Germinal center (tissue), 1 donor: ENCODE data around the gene SPON1.
"Not testable (repeated sequence)": the region's sequence is repeated elsewhere in the genome, so short reads cannot be mapped to it uniquely, and the experiment has no call there.

Experiments
- DNase-seq: peaks from one replicate; pipeline ENCODE4 v3.0.0; 2012; ENCODE audit warnings: mixed read lengths, low spot score

The SPON1 gene

DNA sequence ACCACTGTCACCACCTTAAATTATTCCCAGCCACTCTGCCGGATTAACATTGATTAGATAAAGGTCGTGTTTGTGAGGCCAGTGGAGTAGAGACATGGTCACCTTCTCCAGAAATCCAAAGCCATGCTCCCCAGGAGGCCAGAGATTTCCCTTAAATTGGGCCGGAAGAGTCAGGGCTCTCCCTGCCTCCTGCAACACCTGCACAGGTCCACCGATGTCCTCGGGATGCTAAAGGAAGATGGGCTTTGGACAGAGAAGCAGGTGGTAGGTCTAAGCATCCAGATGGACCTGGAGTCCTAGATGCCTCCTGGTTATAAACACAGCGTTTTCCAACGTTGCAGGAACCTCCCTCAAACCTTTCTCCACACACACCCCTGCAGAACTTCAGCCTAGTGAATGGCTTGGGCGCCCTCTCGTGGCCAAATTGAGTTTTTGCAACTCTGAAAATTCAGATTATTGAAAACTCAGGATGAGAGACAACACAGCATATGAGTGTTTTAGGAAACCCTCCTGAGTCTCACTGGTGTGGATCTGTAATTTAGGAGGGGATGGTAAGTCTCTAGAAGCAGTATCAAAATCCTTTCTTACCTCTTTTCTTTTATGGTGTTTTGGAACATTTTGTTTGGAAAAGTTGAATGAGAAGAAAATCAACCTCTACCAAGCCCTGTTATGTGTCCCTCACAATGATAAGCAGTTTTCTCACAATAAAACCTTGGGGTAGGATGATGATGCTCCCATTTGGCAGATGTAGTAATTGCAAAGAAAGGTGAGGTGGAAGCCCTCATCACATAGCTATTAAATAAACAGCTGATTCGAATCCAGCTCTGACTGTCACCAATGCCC is 286.8 kb downstream of the SPON1 start:
- DNase-seq: peak; percentile 51

DNA sequence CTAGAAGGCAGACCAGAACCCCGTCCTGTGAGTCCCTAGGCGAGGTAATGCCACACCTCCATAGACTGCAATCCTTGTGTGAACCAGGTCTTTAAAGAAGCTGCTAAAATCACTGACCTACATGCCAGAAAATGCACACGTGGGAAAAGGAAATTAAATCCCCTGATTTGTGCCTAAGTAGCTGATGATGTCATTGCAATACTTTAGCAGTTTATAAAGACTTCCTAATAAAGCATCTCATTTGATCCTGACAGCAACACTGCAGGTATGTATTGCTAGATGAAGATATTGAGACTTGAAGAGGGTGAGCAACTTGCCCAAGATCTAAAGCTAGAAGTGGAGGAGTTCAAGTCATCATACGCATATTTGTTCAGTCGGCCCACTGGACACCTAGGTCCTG is 289.2 kb downstream of the SPON1 start:
- no peak for DNase-seq

DNA sequence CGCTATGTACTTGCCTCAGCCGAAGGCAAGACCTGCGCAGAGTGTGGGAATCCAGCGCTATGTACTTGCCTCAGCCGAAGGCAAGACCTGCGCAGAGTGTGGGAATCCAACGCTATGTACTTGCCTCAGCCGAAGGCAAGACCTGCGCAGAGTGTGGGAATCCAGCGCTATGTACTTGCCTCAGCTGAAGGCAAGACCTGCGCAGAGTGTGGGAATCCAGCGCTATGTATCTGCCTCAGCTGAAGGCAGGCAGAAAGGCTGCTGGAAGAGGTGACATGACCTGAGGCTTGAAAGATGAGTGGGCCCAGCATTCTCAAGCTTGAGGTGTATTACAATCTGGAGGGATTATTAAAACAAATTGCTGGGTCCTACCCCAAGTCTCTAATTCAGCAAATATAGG is 290.0 kb downstream of the SPON1 start:
- not testable (repeated sequence) for DNase-seq

DNA sequence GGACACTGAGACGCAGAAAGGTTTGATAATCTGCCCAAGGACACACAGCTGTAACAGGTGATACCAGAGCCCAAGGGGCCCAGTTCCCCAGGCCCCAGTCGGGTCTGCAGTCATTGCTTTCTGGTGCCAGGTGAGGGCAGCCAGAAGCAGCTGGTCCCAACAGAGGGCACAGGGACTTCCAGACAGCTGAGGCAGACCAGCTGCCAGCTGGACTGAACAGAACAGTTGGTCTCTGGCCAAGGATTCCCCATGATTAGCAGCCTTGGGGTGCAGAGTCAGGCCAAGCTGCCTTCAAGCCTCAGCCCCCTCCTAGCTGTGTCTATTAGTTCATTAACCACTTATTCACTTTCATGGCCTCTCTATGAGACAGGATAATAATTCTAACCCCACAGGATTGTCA is 290.9 kb downstream of the SPON1 start:
- DNase-seq: no peak

DNA sequence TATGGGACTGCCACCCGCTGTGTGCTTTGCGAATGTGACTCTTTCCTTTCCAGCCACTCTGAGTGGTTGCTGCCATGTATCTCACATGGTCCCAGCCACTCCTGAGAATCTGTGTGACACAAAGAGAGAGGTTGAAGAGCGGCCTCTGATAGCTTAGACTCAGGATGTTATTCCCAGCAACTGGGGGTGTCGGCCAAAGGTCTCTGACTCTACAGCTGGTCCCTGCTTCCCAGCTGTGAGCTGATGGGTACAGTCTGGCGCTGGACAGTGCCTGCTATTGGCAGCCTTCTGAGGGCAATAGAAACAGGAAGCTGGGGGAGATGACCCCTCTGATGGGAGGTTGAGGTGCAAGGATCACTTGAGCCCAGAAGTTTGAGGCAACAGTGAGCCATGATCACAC is 291.3 kb downstream of the SPON1 start:
- DNase-seq: no peak

DNA sequence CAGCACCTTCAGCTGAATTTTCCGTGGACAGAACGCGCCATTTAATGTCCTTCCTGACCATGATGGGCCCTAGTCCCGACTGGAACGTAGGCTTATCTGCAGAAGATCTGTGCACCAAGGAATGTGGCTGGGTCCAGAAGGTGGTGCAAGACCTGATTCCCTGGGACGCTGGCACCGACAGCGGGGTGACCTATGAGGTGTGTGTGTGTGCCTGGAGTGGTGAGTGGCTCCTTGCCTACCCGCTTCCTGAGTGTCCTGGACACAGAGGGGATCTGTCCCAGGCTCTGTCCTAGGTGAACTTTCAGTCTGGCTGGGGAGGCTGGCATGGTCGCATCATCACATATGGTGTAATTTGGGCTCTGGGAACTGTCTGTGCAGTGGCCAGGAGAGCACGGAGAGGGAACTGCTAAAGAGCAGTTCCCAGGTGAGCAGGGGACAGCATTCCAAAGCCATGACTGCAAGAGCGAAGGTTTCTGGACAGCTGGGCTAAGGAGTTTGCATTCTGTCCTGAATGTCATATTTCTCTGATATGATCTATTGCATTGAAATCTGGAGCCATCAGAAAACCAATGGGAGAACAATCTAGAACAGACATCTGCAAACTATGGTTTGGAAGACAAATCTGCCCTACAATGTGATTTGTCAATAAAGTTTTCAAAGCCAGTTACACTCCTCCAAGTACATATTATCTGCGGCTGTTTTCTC is 292.2 kb downstream of the SPON1 start:
- no peak for DNase-seq

DNA sequence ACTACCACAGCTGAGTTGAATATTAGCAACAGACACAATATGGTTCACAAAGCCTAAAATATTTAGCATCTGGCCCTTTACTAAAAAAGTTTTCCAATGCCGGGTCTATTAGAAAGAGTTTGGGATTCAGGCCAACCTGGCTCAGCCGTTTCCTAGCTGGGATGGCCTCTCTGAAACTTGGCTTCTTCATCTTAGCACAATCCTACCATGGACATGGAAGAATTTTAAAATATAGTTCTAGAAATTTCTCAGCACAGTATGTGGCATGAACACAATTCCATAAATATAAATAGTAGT is 292.7 kb downstream of the SPON1 start:
- DNase-seq: no peak

DNA sequence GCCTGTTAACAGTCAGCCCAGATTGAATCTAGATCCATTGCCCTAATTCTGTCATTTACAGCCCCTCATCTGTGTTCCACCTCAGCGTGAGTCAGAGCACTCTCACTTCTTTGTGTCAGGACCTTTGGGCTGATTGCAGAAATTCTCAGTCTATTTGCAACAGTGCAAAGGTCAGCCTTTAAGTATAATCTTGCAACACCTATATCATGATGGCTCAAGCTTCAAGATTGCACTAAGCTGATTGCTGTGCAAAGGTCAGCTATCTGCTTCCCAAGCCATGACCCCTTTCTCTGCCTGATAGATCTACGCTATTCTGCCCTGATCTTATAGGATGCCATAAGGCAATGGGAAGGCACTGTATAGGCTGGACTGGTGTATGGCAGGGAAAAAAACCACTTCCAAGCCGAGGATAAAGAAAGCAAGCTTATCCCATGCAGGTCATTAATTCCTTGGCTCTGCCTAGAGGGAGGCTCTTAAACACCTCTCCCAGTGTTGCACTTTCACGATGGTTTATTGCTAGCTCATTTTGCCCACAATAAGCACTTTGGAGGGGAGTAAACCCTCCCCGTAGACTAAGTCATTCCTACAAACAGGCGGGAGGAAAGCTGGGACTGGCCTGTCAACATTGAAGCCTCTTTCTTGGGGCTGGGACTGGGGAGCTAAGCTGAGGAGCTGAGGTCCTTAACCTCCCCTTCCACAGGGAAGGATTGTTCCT is 295.9 kb downstream of the SPON1 start:
- no peak for DNase-seq

GRCh38 chr11:14259186-14259784 is 296.8 kb downstream of the SPON1 start:
- DNase-seq: no peak

DNA sequence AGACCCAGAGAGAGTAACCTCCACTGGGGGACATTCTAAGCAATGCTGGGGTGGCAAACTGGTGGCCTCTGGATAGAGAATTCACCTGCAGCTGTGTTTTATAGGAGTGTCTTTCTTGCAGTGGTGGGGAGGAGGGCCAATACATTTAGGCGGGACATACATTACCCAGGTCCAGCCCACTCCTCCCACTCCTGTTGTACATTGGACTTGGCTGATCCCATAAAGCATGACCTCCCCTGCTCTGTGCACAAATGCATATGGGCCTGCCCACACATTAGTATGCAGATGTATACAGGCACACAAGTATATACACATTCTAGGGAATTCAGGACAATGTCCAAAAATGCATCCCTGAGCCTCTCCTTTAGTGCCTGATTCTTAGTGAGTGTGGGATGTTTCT is 297.4 kb downstream of the SPON1 start:
- no peak for DNase-seq

DNA sequence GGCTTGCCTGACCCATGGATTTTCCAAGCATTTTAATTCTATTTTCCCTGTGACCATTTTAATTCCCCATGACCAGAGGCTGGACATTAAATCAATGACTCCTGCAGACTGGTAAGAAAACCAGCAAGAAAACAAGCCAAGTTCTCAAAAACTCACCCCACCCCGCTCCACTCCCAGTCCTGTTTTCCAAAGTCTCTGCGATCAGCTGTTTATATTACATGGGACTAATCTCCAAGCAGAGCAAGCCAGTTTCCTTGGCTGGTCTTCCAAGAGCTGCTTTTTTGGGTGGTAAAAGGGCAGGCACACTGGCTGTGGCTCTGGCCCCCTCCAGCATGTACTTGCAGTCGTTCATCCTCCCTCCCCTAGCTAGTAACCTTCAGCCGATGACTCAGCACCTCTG is 298.5 kb downstream of the SPON1 start:
- no peak for DNase-seq

DNA sequence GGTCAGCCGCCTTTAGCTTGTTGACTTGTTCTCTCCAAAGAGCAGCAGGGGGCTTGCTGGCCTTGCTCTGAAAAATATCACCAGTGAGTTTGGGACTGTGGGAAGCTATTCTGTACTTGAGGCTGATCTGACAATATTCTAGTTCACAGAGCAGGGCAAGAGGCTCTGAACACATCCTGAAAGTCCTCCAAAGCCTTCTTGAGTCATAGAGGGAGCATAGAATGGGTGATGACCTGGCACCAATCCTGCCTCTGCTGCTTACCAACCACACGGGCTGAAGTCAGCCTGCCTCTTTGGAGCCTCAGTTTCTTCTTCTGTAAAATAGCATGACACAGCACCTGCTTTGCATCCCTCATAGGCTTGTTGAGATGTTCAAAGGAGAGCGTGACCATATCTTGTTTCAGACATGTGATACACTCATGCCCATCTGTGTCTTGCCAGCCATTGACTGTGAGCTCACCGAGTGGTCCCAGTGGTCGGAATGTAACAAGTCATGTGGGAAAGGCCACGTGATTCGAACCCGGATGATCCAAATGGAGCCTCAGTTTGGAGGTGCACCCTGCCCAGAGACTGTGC is 299.8 kb downstream of the SPON1 start:
- DNase-seq: no peak

GRCh38 chr11:14264966-14265365 is 302.4 kb downstream of the SPON1 start:
- no peak for DNase-seq

DNA sequence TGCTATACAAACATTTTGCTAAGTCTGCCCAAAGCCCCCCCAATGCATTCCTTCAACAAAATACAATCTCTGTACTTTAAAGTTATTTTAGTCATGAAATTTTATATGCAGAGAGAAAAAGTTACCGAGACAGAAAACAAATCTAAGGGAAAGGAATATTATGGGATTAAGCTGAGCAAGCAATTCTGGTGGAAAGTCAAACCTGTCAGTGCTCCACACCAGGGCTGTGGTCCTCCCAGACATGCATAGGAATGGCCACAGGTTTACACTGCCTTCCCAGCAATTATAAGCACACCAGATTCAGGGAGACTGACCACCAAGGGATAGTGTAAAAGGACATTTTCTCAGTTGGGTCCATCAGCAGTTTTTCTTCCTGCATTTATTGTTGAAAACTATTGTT is 304.1 kb downstream of the SPON1 start:
- DNase-seq: no peak

- DNase-seq: no peak
These were observed 305.5 kb downstream of the SPON1 start for GRCh38 chr11:14267861-14268635.

GRCh38 chr11:14269692-14270573 is 307.4 kb downstream of the SPON1 start:
- peak; percentile 28 for DNase-seq

GRCh38 chr11:14270690-14271542 is 308.4 kb downstream of the SPON1 start:
- DNase-seq: peak; percentile 30

DNA sequence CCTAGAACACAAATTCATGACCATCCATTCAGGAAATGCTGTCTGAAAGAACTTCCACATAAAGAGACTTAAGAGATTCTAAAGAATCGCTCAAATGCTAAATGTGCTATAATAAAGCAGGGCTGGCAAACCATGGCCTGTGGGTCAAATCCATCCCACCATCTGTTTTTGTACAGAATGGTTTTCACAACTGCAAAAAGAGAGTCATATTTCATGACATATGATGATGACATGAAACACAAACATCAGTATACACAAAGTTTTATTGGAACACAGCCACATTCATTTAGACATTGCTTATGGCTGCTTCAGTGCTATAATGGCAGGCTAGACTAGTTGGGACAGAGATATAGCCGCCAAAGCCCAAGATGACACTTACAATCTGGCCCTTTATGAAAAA is 311.4 kb downstream of the SPON1 start:
- DNase-seq: no peak

- no peak for DNase-seq
These were observed 312.6 kb downstream of the SPON1 start for GRCh38 chr11:14275076-14275475.

DNA sequence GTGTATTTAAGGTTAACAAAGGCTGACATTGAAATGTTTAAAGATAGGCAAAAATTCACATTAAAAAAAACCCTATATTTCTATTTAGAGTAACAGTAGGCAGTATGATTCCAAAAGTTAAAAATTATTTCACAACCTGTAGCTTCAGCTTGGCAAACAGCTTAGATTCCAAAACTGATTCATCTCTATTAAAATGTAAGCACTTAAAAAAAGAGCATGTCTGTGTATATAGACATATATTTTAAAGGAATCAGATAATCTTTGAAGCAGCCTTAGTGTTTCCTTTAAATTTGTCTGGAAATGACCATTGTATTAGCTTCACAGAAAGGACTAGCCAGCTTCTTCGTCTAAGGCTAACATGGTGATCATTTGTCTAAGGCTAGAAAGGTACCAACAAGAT is 316.3 kb downstream of the SPON1 start:
- DNase-seq: not testable (repeated sequence)
